Measurements from ENCODE around the gene TIMELESS. TPM values are rescaled to one million over a fixed set of nuclear protein-coding genes. Genes with fewer than 3 reads are reported as not detected.

TIMELESS gene
- total RNA-seq, 2 donors from 2014 or later, result 8.0 to 12.3 TPM

- no peaks in the 10 kb centered on the region for H3K27me3 ChIP-seq (replicated peaks; ENCODE audit: insufficient read depth)
- no peak overlapping the region for H3K4me3 ChIP-seq
- no peak overlapping the region for H3K27ac ChIP-seq
- no peak for TF ChIP-seq POLR2AphosphoS5 (IDR thresholded peaks at IDR 0.05)
- TF ChIP-seq POLR2A (IDR thresholded peaks at IDR 0.05), result no peak
- no peak for TF ChIP-seq CTCF (IDR thresholded peaks at IDR 0.05)
- no peak for DNase-seq (ENCODE audit: low spot score)
- H3K9me3 ChIP-seq, result no peaks in the 10 kb centered on the region
- intact Hi-C loops (cut with DNase I), result no loop called here
- H3K36me3 ChIP-seq, result no peaks in the 10 kb centered on the region
- 80% methylated on average over 11 of the region's 11 CpGs for WGBS
- no peaks in the 10 kb centered on the region for H3K4me1 ChIP-seq (replicated peaks)
These were observed 73.4 kb downstream of the TIMELESS start for GRCh38 chr12:56375598-56376434.

DNA sequence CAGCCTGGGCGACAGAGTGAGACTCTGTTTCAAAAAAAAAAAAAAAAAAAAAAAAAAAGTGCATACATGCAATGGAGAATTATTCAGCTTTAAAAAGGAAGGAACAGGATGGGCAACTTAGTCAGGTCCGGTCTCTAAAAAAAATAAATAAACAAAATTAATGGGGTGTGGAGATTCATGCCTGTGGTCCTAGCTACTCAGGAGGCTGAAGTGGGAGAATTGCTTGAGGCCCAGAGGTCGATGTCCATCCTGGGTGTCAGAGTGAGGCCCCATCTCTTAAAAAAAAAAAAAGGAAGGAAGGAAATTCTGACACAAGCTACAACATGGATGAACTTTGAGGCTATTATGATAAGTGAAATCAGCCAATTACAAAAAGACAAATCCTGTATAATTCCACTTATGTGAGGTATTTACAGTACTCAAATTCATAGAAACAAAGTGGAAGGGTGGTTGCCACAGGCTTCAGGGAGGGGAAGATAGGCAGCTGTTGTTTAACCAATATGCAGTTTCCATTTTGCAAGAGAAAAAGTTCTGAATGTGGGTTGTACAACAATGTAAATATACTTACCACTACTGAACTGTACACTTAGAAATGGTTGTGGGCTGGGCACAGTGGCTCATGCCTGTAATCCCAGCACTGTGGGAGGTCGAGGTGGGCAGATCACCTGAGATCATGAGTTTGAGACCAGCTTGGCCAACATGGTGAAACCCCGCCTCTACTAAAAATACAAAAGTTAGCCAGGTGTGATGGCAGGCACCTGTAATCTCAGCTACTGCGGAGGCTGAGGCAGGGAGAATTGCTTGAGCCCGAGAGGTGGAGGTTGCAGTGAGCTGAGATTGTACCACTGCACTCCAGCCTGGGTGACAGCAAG is 74.3 kb downstream of the TIMELESS start:
- no peak for DNase-seq (ENCODE audit: low spot score)
- no peaks in the 10 kb centered on the region for H3K4me1 ChIP-seq (replicated peaks)
- intact Hi-C loops (cut with DNase I), result no loop called here
- 64% methylated on average over 7 of the region's 7 CpGs for WGBS
- TF ChIP-seq POLR2A (IDR thresholded peaks at IDR 0.05) (no peak), CTCF (IDR thresholded peaks at IDR 0.05) (no peak), POLR2AphosphoS5 (IDR thresholded peaks at IDR 0.05) (no peak)
- no peaks in the 10 kb centered on the region for H3K9me3 ChIP-seq
- no peaks in the 10 kb centered on the region for H3K36me3 ChIP-seq
- no peak overlapping the region for H3K27ac ChIP-seq
- H3K4me3 ChIP-seq, result no peak overlapping the region
- H3K27me3 ChIP-seq (replicated peaks; ENCODE audit: insufficient read depth), result no peaks in the 10 kb centered on the region

DNA sequence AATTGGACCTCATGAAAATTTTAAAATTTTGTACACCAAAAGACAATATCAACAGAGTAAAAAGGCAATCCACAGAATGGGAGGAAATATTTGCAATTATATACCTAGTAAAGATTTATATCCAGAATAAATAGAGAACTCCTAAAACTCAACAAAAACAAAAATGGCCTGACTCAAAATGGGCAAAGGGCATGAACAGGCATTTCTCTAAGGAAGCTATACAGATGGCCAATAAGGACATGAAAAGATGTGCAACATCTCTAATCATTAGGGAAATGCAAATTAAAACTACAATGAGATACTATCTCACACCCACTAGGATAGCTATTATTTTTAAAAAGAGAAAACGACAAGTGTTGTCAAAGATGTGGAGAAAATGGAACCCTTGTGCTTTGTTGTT is 75.7 kb downstream of the TIMELESS start:
- DNase-seq (ENCODE audit: low spot score), result no peak

GRCh38 chr12:56366948-56367347 is 82.3 kb downstream of the TIMELESS start:
- Histone ChIP-seq H3K4me3 (no peak overlapping the region), H3K27me3 (replicated peaks; ENCODE audit: insufficient read depth) (no peaks in the 10 kb centered on the region), H3K36me3 (no peaks in the 10 kb centered on the region), H3K4me1 (replicated peaks) (no peaks in the 10 kb centered on the region), H3K9me3 (no peaks in the 10 kb centered on the region), H3K27ac (no peak overlapping the region)
- TF ChIP-seq POLR2A (IDR thresholded peaks at IDR 0.05), result no peak
- no peak for TF ChIP-seq POLR2AphosphoS5 (IDR thresholded peaks at IDR 0.05)
- TF ChIP-seq CTCF (IDR thresholded peaks at IDR 0.05), result no peak
- DNase-seq (ENCODE audit: low spot score), result no peak
- 80% methylated on average over 3 of the region's 3 CpGs for WGBS
- intact Hi-C loops (cut with DNase I), result no loop called here

More for the DNA sequence above, 75.7 kb downstream of the TIMELESS start:
- 97% methylated on average over 1 of the region's 1 CpG for whole genome bisulfite sequencing
- intact Hi-C loops (cut with DNase I), result no loop called here
- Histone ChIP-seq H3K4me3 (no peak overlapping the region), H3K9me3 (no peaks in the 10 kb centered on the region), H3K36me3 (no peaks in the 10 kb centered on the region), H3K27me3 (replicated peaks; ENCODE audit: insufficient read depth) (no peaks in the 10 kb centered on the region), H3K27ac (no peak overlapping the region), H3K4me1 (replicated peaks) (no peaks in the 10 kb centered on the region)
- TF ChIP-seq POLR2AphosphoS5 (IDR thresholded peaks at IDR 0.05), result no peak

Other genes starting within 250 kb of the TIMELESS start
- gene RNF41, start 227.5 kb downstream of the TIMELESS start, total RNA-seq, result 10 to 100 TPM; 74.4 to 90.4 TPM
- gene NABP2, start 225.1 kb downstream of the TIMELESS start, total RNA-seq, result 10 to 100 TPM; 21.4 to 33.2 TPM
- gene SLC39A5, start 219.4 kb downstream of the TIMELESS start, total RNA-seq, result not detected
- gene ANKRD52, start 191.0 kb downstream of the TIMELESS start, total RNA-seq, result 10 to 100 TPM; 18.5 to 29.0 TPM
- 10 to 100 TPM; 15.9 to 17.6 TPM for gene COQ10A, start 182.5 kb downstream of the TIMELESS start, total RNA-seq
- 100 to 1,000 TPM; 106 to 110 TPM for gene CS, start 149.1 kb downstream of the TIMELESS start, total RNA-seq
- 100 to 1,000 TPM in 1 of 2 donors, 10 to 100 TPM in 1; 97.7 to 101 TPM for gene CNPY2, start 133.4 kb downstream of the TIMELESS start, total RNA-seq
- 10 to 100 TPM; 31.8 to 60.8 TPM for gene PAN2, start 115.4 kb downstream of the TIMELESS start, total RNA-seq
- gene IL23A, start 110.5 kb downstream of the TIMELESS start, total RNA-seq, result not detected
- gene STAT2, start 89.3 kb downstream of the TIMELESS start, total RNA-seq, result 100 to 1,000 TPM in 1 of 2 donors, 10 to 100 TPM in 1; 99.8 to 128 TPM
- gene APOF, start 86.6 kb downstream of the TIMELESS start, total RNA-seq, result 1 to 10 TPM in 1 of 2 donors, under 1 TPM in 1; 0.62 to 1.1 TPM
- gene MIP, start 5.2 kb upstream of the TIMELESS start, total RNA-seq, result not detected
- 1 to 10 TPM; 2.6 to 5.1 TPM for gene SPRYD4, start 19.2 kb upstream of the TIMELESS start, total RNA-seq
- gene GLS2, start 38.7 kb upstream of the TIMELESS start, total RNA-seq, result 1 to 10 TPM; 4.1 to 6.6 TPM
- 100 to 1,000 TPM in 1 of 2 donors, 10 to 100 TPM in 1; 21.1 to 259 TPM for gene RBMS2, start 72.4 kb upstream of the TIMELESS start, total RNA-seq
- gene BAZ2A, start 180.9 kb upstream of the TIMELESS start, total RNA-seq, result 100 to 1,000 TPM in 1 of 2 donors, 10 to 100 TPM in 1; 48.7 to 143 TPM
- gene ATP5F1B, start 196.6 kb upstream of the TIMELESS start, total RNA-seq, result 100 to 1,000 TPM; 372 to 401 TPM
- 100 to 1,000 TPM in 1 of 2 donors, 10 to 100 TPM in 1; 94.6 to 125 TPM for gene PTGES3, start 238.9 kb upstream of the TIMELESS start, total RNA-seq

Measured in prostate gland (tissue), 2 donors.